GM19324 (cell line): ENCODE results near the gene MC4R.

Experiments used
- ATAC-seq: cut with Tn5 transposase; IDR thresholded peaks from one replicate; pipeline ENCODE4 v1.9.1; 2021; ENCODE audit warnings: mild to moderate bottlenecking, moderate library complexity; ENCODE audit not compliant: unreplicated experiment, low FRiP score

Gene MC4R

GRCh38 chr18:60329131-60329530, 43.4 kb downstream of the MC4R start:
- ATAC-seq, result no peak

- ATAC-seq, result no peak
Observed at GRCh38 chr18:60327880-60328279, 44.7 kb downstream of the MC4R start.

- no peak for ATAC-seq
Observed at GRCh38 chr18:60322591-60322990, 50.0 kb downstream of the MC4R start.
